GM21786 (cell line): ENCODE results near the gene DRG2.

Experiments used
- ATAC-seq: cut with Tn5 transposase; IDR thresholded peaks from one replicate; pipeline ENCODE4 v1.9.1; 2021; ENCODE audit not compliant: unreplicated experiment

DRG2 gene

DNA sequence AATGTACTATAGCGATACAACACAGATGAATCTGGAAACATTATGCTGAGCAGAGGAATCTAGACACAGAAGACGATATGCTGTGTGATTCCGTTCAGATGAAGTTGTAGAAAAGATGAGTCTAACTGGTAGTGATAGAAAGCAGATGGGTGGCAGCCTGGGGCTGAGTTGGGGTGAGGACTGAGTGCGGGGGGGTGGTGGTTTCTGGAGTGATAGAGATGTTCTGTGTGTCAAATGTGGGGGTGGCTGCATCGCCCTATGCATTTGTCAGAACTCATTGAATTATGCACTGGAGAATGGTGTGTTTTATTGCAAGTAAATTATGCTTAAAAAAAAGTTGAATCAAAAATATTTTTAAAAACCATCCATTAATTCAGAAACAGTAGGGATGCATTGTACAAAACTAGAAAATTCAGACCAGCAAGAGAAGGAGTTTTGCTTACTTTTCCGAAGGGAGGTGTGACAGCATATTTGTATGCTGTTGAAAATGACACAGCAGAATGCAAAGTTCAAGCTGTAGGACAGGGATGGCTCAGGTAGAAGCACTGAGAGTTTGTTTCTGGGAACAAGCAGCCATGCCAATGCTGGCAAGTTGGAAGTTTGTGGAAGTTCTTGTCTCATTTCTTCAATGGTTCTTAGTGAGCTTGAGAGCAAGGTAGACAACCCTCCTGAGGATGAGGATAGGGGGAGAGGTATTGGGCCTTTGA is 13.0 kb upstream of the DRG2 start:
- no peak for ATAC-seq

DNA sequence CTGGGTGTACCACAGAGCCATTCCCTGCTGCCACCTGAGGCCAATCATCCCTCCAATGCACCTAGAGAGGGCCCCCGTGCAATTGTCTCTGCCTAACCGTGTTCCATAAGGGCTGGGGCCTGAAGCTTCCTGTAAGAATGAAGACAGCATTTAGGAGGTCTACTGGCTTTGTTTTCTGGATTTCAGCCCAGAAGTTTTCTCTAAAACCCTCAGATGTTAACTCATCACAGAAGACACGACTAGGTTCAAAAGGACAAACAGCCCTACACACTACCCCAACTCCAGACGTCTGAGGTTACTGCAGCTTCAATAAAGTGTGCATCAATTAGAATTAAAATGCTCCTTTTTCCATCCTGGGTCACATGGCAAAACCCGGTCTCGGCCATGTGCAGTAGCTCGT is 10.8 kb upstream of the DRG2 start:
- no peak for ATAC-seq

DNA sequence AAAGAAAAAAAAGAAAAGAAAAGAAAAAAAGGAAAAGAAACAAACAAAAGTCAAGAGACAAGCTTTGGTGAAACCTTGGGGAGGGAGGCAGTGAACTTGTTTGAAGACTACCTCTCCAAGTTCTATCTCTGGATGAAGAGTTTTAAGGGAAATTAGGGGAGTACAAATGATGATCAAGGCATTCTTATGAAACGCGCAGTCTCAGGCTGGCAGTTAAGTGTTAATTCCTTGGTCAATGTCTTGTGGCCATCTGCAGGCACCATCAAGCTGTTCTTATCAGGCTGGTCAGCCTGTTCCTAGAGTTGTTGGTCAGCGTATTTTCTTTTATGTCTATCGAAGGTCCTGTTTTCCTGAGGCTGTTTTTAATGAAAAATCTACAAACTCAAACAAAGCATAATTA is 8.2 kb upstream of the DRG2 start:
- no peak for ATAC-seq

DNA sequence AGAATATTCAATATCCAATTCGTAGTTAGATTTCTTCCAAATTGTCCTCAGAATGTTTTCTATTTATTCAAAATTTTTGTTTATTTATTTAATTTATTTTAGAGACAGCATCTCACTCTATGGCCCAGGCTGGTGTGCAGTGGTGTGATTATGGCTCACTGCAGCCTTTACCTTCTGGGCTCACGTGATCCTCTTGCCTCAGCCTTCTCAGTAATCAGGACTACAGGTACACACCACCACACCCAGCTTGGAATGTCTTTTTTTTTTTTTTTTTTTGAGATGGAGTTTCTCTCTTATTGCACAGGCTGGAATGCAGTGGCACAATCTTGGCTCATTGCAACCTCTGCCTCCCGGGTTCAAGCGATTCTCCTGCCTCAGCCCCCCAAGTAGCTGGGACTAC is 3.5 kb upstream of the DRG2 start:
- ATAC-seq, result no peak

DNA sequence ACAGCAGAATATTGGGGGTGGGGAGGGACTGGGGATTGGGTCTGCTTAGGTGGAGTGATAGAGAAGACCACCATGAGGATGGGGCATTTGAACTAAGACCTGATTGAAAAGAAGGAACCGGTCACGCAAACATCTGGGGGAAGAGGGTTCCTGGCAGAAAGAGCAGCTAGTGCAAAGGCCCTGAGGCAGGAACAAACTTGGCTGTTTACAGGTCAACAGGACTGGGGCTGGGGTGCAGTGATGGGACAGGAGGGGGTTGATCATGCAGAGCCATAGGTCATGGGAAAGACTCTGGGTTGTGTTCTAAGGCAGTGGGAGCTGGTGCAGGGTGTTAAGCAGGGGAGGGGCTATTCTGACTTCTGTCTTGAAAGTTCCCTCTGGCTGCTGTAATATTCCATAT is 1.9 kb downstream of the DRG2 start:
- no peak for ATAC-seq

DNA sequence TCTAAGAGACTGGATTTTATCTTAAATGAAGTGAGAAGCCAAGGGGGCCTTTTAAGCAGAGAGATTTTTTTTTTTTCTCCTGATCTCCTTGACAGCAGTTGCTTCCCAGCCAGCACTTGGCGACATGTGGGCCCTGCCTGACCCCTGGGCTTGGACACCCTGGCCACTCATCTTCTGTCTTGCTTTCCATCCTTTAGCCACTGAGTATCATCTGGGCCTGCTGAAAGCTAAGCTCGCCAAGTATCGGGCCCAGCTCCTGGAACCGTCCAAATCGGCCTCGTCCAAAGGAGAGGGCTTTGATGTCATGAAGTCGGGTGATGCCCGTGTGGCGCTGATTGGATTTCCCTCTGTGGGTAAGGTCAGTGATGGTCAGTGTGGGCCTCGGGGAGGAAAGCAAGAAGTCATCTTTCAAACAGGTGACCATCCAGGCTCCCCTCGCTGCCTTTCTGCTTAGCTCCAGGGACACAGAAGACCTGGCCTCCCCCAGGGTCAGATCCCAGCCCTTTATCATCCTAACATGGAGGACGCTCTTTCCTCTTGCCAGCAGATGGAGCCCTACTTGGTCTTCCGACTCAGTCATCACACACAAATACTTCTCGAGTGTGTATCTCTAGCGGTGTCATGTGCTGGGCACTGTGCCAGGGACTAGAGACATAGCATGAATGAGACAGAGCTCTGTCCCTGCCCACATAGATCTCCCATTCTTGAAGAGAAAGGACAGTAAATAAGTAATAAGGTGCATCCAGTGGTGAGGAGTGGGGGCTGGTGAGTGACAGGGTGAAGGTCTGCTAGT is 6.1 kb downstream of the DRG2 start:
- no peak for ATAC-seq

DNA sequence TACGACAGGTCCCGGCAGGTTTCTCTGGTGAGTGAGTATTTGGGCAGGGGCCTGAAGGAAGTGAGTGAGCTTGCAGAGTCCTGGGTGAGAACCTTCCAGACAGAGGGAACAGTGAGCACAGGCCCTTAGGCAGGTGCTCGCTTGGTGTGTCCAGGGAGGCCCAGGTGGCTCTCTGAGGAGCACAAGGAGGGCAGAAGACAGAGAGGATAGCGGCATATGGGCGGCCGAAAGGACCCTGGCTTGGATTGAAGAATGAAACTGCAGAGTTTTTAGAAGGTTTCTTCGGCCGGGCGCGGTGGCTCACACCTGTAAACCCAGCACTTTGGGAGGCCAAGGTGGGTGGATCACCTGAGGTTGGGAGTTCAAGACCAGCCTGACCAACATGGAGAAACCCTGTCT is 6.7 kb downstream of the DRG2 start:
- no peak for ATAC-seq

DNA sequence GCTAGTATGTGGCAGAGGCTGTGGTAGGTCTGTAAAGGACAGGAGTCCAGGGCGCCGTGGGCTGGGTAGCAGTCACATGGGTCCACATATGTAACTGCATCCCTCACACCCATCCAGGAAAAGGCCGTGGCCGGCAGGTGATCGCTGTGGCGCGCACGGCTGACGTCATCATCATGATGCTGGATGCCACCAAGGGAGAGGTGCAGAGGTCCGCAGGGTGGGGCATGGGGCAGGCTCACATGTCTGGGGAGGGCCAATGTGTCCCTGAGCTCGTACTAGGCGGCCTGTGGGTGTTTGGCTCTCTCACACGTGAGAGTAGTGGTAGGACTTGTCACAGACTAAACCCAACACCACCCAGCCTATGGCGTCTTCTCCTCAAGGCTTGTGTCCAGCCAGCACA is 11.8 kb downstream of the DRG2 start:
- no peak for ATAC-seq

DNA sequence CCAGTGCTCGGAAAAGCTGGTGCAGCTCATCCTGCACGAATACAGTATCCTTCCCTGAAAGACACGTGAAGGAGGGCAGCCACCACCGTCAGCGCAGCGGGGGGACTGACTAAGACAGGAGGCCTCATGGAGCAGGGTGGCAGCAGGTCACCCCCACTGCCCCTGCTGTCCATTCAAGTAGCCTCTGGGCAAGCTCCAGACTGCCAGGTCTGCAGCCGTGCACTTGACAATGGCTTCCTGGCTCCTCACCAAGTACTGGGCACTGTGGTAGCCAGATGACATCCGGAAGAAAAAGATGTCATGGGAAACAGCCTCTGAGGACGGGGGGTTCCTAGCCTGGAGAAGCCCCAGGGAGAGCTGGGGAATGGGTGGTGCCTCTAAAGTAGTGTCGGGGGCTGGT is 12.9 kb downstream of the DRG2 start:
- ATAC-seq, result no peak

DNA sequence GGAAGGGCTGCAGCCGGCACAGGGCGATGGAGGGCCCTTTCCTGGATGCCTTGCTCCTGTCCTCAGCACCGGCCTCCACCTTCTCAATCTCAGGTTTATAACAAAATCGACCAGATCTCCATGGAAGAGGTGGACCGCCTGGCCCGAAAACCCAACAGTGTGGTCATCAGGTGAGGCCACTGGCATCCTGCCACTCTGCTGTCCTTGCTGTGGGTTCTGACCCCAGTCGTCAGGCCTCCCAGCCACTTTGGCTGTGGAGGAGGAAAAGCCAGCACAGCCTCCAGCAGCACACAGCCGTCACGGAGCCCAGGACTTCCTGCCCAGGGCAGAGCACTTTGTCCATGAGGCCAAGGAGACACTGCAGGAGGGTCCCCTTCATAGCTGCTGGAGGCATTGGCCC is 14.1 kb downstream of the DRG2 start:
- ATAC-seq, result no peak

DNA sequence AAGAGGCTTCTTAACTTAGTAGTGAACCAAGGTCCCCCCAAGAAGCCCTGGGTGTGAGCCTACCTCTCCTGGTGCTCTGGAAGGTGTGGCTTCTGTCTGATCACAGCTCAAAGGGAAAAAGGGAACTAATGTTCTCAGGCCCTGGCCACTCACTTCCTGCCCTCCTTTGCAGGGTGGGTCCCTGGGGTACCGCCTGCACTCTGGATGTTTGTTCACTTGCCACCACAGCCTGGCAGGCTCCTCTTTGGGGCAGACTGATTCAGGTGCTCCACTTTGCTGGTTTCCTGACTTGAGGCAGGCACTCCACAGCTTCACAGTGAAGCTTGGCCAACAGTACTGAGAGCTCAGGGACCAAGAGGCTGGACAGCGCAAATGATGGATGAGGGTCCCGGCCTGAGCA is 14.9 kb downstream of the DRG2 start:
- ATAC-seq, result no peak

DNA sequence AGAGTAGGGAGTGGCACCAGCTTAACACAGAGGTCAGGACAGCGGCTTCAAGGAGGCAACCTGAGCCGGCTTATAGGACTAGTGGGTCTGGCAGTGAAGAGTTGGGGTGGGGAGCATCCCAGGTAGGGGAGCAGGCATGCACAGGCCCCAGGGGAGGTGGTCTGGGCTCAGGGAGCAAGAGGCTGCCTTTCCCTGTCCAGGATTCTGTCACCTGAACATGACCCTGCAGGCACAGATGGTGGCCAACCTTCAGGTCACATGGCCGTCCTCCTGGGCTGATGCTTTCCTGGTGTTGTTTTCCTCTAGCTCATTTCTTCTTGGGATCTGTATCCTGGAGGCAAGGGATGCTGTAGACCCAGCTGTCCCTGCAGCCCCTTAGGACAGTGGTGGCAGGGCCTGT is 17.3 kb downstream of the DRG2 start:
- no peak for ATAC-seq

DNA sequence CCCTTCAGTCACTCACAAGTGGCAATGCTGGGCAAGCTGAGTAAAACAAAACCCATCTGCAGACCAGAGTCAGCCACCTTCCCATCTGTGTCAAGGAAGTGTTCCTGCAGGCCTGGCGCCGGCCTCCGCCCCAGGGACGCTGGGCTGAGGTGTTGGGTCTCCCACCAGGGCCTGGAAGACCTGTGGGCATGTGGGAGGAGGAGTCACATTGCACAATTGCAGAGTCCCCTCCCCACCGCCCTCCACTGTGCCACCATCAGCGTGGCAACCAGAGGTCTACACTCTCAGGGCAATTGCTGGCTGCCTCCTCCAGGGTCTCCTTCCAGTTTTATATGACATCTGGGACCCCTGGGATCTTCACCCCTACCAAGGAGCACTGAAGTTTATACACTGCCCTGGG is 17.8 kb downstream of the DRG2 start:
- no peak for ATAC-seq

DNA sequence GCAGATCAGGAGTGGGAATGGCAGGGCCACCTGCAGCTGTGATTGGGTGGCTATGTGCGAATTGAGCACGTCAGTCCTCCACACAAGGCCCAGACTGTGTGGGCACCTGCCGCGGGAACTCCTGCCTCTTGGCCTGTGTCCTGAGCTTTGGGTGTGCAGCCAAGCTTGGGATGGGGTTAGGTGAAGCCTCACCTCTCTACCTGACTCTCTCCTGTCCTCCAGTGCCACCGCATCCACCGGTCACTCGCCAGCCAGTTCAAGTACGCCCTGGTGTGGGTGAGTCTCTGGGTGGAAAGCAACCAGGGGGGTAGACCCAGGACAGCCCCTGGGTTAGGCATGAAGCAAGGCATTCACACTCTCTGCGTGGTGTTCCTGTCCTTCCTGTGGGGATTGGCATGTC is 18.5 kb downstream of the DRG2 start:
- ATAC-seq, result no peak

DNA sequence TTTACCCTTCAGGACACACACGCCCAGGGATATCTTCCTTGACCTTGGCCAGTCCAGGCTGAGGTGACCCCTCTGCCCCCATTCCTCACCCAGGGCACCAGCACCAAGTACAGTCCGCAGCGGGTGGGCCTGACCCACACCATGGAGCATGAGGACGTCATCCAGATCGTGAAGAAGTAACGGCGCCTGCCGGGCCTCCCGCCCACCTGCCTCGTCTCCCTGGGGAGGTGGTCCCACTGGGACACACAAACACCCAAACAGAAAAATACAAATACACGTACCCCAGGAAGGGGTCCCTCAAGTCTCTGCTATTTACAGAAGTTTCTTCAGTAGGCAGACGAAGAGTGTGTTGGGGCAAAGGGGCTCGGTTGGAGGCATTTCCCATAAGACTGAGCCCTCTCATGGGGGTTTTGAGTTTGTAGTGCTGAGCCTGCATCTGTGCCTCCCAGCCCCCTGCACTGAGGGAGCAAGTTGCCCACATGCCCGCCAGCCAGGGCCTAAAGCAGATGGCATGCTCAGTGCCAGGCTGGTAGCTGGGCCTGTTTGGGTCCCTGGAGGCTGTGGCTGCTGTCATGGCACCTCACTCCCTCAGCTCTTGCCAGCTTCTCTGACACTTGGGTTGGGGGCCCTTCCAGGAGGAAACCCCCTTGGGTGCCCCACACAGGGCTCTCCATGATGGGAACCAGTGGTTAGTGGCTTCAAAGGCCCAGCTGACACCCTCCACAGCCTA is 19.5 kb downstream of the DRG2 start:
- no peak for ATAC-seq

DNA sequence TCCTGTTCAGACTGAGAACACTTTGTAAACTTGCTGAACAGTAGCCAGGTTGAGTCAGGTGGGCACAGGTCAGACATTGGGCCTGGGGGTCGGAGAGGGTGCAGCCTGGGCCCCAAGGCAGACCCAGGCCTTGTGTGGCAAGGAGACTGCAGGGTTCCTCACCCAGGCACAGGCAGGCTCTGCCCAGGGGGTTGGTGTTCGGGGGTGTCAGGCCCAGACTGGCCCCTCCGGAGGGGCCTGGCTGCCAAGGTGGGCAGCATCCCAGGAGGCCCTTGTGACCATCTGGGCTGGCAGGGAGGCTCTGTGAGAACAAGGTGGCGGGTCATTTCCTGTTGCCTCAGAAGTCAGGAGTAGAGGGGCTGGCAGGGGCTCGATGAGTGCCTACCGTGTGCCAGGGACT is 20.2 kb downstream of the DRG2 start:
- ATAC-seq, result no peak

DNA sequence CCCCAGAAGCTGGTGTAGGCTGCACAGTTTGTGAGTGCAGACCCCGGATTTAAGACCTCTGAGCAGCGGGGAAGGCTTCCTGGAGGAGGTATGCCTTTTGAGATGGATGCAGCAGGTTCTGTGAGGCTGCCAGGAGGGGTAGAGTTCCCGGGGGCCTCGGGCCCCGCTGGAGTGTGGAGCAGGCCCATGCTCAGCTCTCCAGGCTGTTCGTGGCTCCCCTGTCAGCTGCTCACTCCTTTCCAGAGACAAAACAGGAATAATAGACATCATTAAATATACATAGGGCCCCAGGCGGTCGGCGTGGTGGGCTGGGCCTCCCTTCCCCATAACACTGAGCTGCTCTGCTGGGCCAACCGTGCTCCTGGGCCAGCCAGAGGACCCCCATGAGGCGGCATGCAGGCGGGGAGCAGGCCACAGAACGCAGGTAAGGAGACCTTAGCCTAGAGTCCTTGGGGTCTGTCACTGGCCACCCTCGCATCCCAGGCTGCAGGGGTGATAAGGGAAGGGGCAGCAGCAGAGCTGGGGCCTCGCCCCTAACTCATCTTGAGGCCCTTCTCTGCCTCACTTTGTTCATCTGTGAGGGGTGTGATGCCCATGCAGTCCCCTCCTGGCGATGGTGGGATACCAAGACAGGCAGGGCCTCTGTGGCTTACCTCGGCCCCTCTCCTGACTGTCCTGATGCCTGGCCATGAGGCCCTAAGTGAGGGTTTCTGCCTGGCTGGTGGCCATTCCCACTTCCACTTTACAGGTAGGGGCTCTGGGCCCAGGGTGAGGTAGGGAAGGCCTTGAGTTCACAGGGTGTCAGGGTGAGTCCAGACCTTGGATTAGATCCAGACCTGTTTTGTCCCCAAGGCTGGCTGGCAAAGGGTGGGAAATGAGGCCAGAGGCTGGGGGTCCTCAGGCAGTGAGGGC is 20.9 kb downstream of the DRG2 start, which contains the start of gene MYO15A:
Gene MYO15A (plus strand): TSS at position 356 of the 912 bp plus-strand sequence. CDS start 10,045 bp downstream, outside the sequence.
- no peak for ATAC-seq

DNA sequence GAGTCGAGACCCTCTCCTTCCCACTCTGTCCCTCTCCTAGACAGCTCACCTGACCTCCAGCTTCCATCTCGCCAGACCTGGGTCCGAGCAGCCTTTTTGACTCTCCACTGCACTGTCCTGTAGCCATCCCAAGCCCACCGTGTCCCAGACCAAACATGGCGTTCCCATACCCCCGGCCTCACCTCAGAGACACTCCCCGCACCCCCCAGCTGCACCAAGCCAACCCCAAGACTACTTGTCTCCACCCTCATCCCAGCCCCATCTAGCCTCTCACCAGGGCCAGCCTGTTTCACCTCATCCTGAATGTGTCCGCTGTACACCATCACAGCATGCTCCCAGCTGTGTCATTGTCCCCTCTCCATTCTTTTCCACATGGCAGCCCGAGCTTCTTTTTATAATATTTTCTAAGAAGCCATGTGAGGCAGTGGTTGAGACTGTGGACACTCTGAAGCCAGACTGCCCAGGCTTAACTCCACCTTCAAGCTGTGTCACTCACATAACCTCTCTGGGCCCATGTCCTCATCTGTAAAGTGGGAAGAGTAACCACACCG is 22.3 kb downstream of the DRG2 start:
- no peak for ATAC-seq

DNA sequence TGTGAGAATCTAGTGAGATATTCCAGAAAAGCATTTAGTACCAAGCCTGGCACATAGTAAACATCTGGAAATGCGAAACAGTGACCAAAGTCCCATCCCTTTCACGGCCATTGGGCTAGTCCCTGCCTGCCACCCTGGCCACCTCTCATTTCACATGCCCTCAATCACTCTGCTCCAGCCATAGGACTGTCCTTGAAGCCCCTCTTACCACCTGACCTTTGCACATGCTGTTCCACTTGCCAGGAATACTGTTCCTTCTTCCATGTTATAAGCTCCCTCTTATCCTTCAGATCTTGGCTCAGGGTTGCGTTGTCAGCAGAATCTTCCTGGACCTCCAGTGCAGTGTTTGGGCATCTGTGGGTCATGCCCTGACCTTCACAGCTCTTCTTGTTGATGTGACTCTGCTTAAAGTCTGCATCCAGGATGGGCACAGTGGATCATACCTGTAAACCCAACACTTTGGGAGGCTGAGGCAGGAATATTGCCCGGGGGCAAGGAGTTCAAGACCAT is 22.9 kb downstream of the DRG2 start:
- no peak for ATAC-seq

DNA sequence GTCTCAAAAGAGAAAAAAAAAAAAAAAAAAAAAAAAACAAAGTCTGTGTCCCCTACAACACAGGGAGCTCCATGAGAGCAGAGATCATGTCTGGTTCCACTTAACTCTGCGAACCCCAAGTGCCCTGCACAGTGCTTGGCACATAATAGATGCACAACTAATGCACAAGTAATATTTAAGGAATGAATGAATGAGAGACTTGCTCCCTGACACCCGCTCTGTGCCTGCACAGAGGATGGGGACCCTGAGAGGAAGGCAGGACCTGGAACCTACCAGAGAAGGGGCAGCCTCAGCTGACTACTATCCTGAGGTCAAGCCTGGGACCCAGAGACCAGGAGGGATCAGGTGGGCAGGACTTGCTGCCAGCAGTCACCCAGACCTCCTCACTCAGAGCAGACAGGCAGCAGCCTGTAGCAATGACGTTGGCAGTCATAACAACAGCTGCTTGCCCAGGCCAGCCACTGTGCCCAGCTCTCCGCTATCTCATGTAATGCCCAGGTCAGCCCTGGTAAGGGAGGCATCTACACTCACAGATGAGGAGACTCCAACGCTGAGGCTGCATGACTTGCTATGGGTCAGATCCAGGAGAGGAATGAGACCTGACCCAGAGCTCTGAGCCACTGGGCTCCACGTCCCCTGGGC is 23.7 kb downstream of the DRG2 start:
- ATAC-seq, result no peak
